Measurements from ENCODE around the gene TUBAL3. TPM values are rescaled to one million over a fixed set of nuclear protein-coding genes. Genes with fewer than 3 reads are reported as not detected.

Gene TUBAL3
- polyA plus RNA-seq, 1 donor (not counting 4 experiments of a cell fraction or from before 2014, with no cell fraction given), result 2.6 TPM

DNA sequence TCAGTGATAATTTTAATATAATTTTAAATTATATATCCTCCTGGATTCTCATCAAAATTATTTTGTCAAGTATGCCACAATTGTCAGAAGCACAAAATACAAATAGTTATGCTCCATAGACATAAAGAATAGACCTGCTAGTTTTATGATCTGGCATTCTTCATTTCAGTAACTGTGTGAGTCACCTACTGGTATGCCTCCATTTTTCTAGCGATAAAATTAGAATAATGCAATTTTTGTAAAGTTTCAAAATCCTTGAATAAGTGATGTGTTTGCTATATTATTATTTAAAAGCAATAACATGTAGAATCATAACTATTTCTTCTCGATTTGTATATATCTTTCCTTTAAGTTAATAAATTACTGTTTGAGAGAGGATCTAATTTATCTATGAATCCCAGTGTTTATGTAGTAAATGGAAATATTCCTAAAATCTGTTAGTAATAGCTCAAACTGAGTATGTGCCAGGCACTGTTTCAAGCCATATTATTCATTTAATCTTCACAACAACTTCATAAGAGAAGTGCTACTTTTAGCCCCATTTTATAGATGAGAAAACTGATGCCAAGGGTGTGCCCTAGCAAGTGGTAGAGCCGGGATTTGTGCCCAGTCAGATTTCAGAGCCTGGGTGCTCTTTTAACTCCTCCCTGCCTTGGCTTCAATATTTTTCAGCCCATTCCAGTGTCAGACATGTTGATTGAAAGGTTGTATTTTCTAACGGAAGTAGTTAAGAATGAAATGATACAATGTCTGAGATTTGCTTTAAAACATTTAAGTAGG is 46.2 kb upstream of the TUBAL3 start:
- Histone ChIP-seq H3K4me1 (ENCODE audit: control insufficient read depth, extremely low read depth, insufficient read depth, low read length) (peaks cover 12% of the 10 kb centered on the region), H3K4me2 (ENCODE audit: control insufficient read depth, extremely low read depth, insufficient read depth, low read depth, low read length) (peak overlapping the region; percentile 96), H3K79me2 (ENCODE audit: control insufficient read depth, insufficient read depth, low read length) (peaks cover 80% of the 10 kb centered on the region), H3K9me1 (ENCODE audit: control insufficient read depth, extremely low read depth, insufficient read depth, low read length) (no peaks in the 10 kb centered on the region), H3K36me3 (ENCODE audit: control insufficient read depth in 2 of 2, extremely low read depth in 1 of 2, insufficient read depth in 2 of 2, low read length in 2 of 2) (peaks cover 24 to 26% of the 10 kb centered on the region in 2 experiments), H3K4me3 (ENCODE audit: control insufficient read depth in 2 of 3, extremely low read depth in 1 of 3, insufficient read depth in 2 of 3, low read depth in 1 of 3, low read length in 3 of 3) (peak overlapping the region in 2 of 3 experiments; percentile 9 to 80), H3K27me3 (ENCODE audit: control insufficient read depth, extremely low read depth, insufficient read depth, low read length) (no peaks in the 10 kb centered on the region), H3K9ac (ENCODE audit: control insufficient read depth, extremely low read depth, insufficient read depth, low read length) (peak overlapping the region; percentile 90), H3K27ac (ENCODE audit: control insufficient read depth, insufficient read depth, low read length) (peak overlapping the region; percentile 32), H3K9me3 (ENCODE audit: control insufficient read depth, low read depth, low read length) (no peaks in the 10 kb centered on the region), H2AFZ (ENCODE audit: control insufficient read depth, low read length) (no peak overlapping the region), H4K20me1 (ENCODE audit: control insufficient read depth, extremely low read depth, insufficient read depth, low read length) (peaks cover 3% of the 10 kb centered on the region)
- no peak for FAIRE-seq
- dilution Hi-C loops (cut with MboI; ENCODE audit: extremely low pct_ligation_motif_present, low sequenced_read_pairs), result no loop called here
- DNase-seq (ENCODE audit: low read depth, low spot score), result no peak
- TF ChIP-seq, protein P1, sequence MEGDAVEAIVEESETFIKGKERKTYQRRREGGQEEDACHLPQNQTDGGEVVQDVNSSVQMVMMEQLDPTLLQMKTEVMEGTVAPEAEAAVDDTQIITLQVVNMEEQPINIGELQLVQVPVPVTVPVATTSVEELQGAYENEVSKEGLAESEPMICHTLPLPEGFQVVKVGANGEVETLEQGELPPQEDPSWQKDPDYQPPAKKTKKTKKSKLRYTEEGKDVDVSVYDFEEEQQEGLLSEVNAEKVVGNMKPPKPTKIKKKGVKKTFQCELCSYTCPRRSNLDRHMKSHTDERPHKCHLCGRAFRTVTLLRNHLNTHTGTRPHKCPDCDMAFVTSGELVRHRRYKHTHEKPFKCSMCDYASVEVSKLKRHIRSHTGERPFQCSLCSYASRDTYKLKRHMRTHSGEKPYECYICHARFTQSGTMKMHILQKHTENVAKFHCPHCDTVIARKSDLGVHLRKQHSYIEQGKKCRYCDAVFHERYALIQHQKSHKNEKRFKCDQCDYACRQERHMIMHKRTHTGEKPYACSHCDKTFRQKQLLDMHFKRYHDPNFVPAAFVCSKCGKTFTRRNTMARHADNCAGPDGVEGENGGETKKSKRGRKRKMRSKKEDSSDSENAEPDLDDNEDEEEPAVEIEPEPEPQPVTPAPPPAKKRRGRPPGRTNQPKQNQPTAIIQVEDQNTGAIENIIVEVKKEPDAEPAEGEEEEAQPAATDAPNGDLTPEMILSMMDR (optimal IDR thresholded peaks at IDR 0.05 in 1 of 3, IDR thresholded peaks at IDR 0.05 in 1 of 3, conservative IDR thresholded peaks at IDR 0.05 in 1 of 3; ENCODE audit: extremely low read depth in 1 of 3, insufficient read depth in 2 of 3, low read length in 3 of 3), result no peak
- TF ChIP-seq EZH2 (IDR thresholded peaks at IDR 0.05; ENCODE audit: low read length), result no peak

GRCh38 chr10:5449823-5450222 is 45.2 kb upstream of the TUBAL3 start:
- H3K4me2 ChIP-seq (ENCODE audit: control insufficient read depth, extremely low read depth, insufficient read depth, low read depth, low read length), result peak overlapping the region; percentile 96
- H4K20me1 ChIP-seq (ENCODE audit: control insufficient read depth, extremely low read depth, insufficient read depth, low read length), result peaks cover 3% of the 10 kb centered on the region
- peak overlapping the region; percentile 70 to 84 (median 80) for H3K4me3 ChIP-seq (ENCODE audit: control insufficient read depth in 2 of 3, extremely low read depth in 1 of 3, insufficient read depth in 2 of 3, low read depth in 1 of 3, low read length in 3 of 3)
- H3K79me2 ChIP-seq (ENCODE audit: control insufficient read depth, insufficient read depth, low read length), result peaks cover 84% of the 10 kb centered on the region
- H2AFZ ChIP-seq (ENCODE audit: control insufficient read depth, low read length), result no peak overlapping the region
- dilution Hi-C loops (cut with MboI; ENCODE audit: extremely low pct_ligation_motif_present, low sequenced_read_pairs), result no loop called here
- H3K36me3 ChIP-seq (ENCODE audit: control insufficient read depth in 2 of 2, extremely low read depth in 1 of 2, insufficient read depth in 2 of 2, low read length in 2 of 2), result peaks cover 20 to 25% of the 10 kb centered on the region in 2 experiments
- H3K27ac ChIP-seq (ENCODE audit: control insufficient read depth, insufficient read depth, low read length), result peak overlapping the region; percentile 94
- TF ChIP-seq, protein P1 (optimal IDR thresholded peaks at IDR 0.05 in 1 of 3, IDR thresholded peaks at IDR 0.05 in 1 of 3, conservative IDR thresholded peaks at IDR 0.05 in 1 of 3; ENCODE audit: extremely low read depth in 1 of 3, insufficient read depth in 2 of 3, low read length in 3 of 3), result peak in 2 of 3 experiments; percentile 5 to 15
- no peak for TF ChIP-seq EZH2 (IDR thresholded peaks at IDR 0.05; ENCODE audit: low read length)
- H3K27me3 ChIP-seq (ENCODE audit: control insufficient read depth, extremely low read depth, insufficient read depth, low read length), result no peaks in the 10 kb centered on the region
- no peaks in the 10 kb centered on the region for H3K9me1 ChIP-seq (ENCODE audit: control insufficient read depth, extremely low read depth, insufficient read depth, low read length)
- peak overlapping the region; percentile 90 for H3K9ac ChIP-seq (ENCODE audit: control insufficient read depth, extremely low read depth, insufficient read depth, low read length)
- FAIRE-seq, result peak; percentile 86
- H3K4me1 ChIP-seq (ENCODE audit: control insufficient read depth, extremely low read depth, insufficient read depth, low read length), result peaks cover 12% of the 10 kb centered on the region
- H3K9me3 ChIP-seq (ENCODE audit: control insufficient read depth, low read depth, low read length), result no peaks in the 10 kb centered on the region
- no peak for DNase-seq (ENCODE audit: low read depth, low spot score)
